Esophagus squamous epithelium (tissue), 5 donors: ENCODE data around the gene NT5DC1. TPM values are rescaled to one million over a fixed set of nuclear protein-coding genes. Genes with fewer than 3 reads are reported as not detected.

Experiments
- DNase-seq: peaks from one replicate; lab custom pipeline; 2025; lab: John Stamatoyannopoulos, UW
- H3K27ac ChIP-seq, 4 donors: fragments of 200-600 bp; sonication (generic); one replicate each; pipeline ENCODE4 v1.5.1; 2016 to 2019; ENCODE audit warnings: mild to moderate bottlenecking in 1 of 4
- H3K27me3 ChIP-seq, 4 donors: fragments of 200-600 bp; sonication (generic); 1 replicate in 3 of 4; 2 replicates in 1 of 4; pipeline versions ENCODE4 v1.5.1 to v1.6.0; 2017 to 2021; ENCODE audit warnings: antibody characterized with exemption in 1 of 4
- H3K36me3 ChIP-seq, 3 donors: fragments of 200-600 bp; sonication (generic); one replicate each; pipeline ENCODE4 v1.5.1; 2016 to 2019
- H3K4me1 ChIP-seq, 3 donors: fragments of 200-600 bp; sonication (generic); one replicate each; pipeline ENCODE4 v1.5.1; 2017 to 2019
- H3K4me3 ChIP-seq, 4 donors: fragments of 200-600 bp; sonication (generic); 1 replicate in 3 of 4; 2 replicates in 1 of 4; pipeline ENCODE4 v1.5.1; 2016 to 2019; ENCODE audit warnings: mild to moderate bottlenecking in 2 of 4, moderate library complexity in 1 of 4
- H3K9me3 ChIP-seq, 3 donors: fragments of 200-600 bp; sonication (generic); one replicate each; pipeline ENCODE4 v1.5.1; 2016 to 2019
- POLR2A ChIP-seq, 4 donors: fragments of 450-650 bp; IDR thresholded peaks; one replicate each; pipeline ENCODE4 v1.6.1; 2017; ENCODE audit warnings: antibody characterized with exemption in 4 of 4, mild to moderate bottlenecking in 4 of 4, moderate library complexity in 3 of 4
- WGBS, 2 donors: methylation state at CpG; one replicate each; pipeline ENCODE4 v1.1.5; 2018; 5-methylcytosine and 5-hydroxymethylcytosine counted together
- intact Hi-C: fragments of 100-400 bp; cut with DNase I; formaldehyde crosslinking; loops from one replicate; pipeline ENCODE4 v1.15.0; 2022
- total RNA-seq, 4 donors: library from RNA; depleted of rRNA; stranded (reverse); fragments of >200 nt; gene quantifications; one replicate each; pipeline ENCODE4 v1.1.0, GENCODE V29; 2016
- TF ChIP-seq, protein P1 (sequence below), 6 experiments: fragments of 450-650 bp in 4 of 6; fragments of 200-600 bp in 2 of 6; sonication (generic) in 2 of 6; IDR thresholded peaks; one replicate each; pipeline ENCODE4 v1.5.1; 2016 to 2019; ENCODE audit warnings: antibody characterized with exemption in 6 of 6, mild to moderate bottlenecking in 4 of 6, moderate library complexity in 4 of 6
- donor health status: DM: yes; HTN: yes; CAD: no.

Gene NT5DC1
- total RNA-seq, 4 donors from 2014 or later: 6.3 to 11.7 (median 8.3) TPM

GRCh38 chr6:116268589-116269293 lies 168.1 kb downstream of the NT5DC1 start:
- TF ChIP-seq, protein P1, sequence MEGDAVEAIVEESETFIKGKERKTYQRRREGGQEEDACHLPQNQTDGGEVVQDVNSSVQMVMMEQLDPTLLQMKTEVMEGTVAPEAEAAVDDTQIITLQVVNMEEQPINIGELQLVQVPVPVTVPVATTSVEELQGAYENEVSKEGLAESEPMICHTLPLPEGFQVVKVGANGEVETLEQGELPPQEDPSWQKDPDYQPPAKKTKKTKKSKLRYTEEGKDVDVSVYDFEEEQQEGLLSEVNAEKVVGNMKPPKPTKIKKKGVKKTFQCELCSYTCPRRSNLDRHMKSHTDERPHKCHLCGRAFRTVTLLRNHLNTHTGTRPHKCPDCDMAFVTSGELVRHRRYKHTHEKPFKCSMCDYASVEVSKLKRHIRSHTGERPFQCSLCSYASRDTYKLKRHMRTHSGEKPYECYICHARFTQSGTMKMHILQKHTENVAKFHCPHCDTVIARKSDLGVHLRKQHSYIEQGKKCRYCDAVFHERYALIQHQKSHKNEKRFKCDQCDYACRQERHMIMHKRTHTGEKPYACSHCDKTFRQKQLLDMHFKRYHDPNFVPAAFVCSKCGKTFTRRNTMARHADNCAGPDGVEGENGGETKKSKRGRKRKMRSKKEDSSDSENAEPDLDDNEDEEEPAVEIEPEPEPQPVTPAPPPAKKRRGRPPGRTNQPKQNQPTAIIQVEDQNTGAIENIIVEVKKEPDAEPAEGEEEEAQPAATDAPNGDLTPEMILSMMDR (IDR thresholded peaks at IDR 0.05): peak; percentile 58 to 94 (median 68)
- TF ChIP-seq POLR2A (IDR thresholded peaks at IDR 0.05): no peak
- WGBS, 2 donors: 31 to 34% methylated on average over 3 of the region's 3 CpGs
- Histone ChIP-seq H3K27ac (no peak overlapping the region), H3K4me3 (no peak overlapping the region), H3K4me1 (peaks cover 0 to 37% (median 0%) of the 10 kb centered on the region in 3 donors), H3K27me3 (no peaks in the 10 kb centered on the region), H3K36me3 (peaks cover 0 to 43% (median 0%) of the 10 kb centered on the region in 3 donors), H3K9me3 (no peaks in the 10 kb centered on the region)
- intact Hi-C loops: no loop called here
- DNase-seq: no peak

- TF ChIP-seq POLR2A (IDR thresholded peaks at IDR 0.05): no peak
- TF ChIP-seq, protein P1 (IDR thresholded peaks at IDR 0.05): no peak
- Histone ChIP-seq H3K27me3 (no peaks in the 10 kb centered on the region), H3K4me3 (no peak overlapping the region), H3K9me3 (no peaks in the 10 kb centered on the region), H3K27ac (no peak overlapping the region), H3K36me3 (peaks cover 0 to 52% (median 4%) of the 10 kb centered on the region in 3 donors), H3K4me1 (peaks cover 0 to 44% (median 12%) of the 10 kb centered on the region in 3 donors)
- no peak for DNase-seq
- WGBS, 2 donors: 33 to 42% methylated on average over 2 of the region's 2 CpGs
- intact Hi-C loops: no loop called here
Observed at GRCh38 chr6:116271149-116271708, 170.6 kb downstream of the NT5DC1 start.

DNA sequence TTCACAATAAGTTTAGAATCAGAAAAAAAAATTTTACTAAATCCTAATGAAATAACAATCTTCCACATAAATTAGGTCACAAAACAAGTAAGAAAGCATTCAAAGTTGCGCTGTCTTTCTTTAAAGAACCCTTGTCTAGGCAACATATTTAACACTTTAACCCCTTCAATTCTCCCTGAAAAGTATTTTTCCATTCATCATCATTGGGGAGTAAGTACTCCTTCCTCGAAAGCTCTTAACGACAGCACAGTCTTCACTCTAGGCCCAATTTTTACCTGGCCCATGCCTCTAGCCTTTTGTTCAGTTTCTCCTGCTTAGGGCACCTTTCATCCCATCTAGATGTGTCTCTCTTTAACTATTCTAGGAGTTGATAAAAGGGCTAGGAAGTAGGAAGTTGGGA lies 176.5 kb downstream of the NT5DC1 start:
- peak overlapping the region in 3 of 4 donors; percentile 23 to 99 (median 98) for H3K27ac ChIP-seq
- TF ChIP-seq POLR2A (IDR thresholded peaks at IDR 0.05): no peak
- TF ChIP-seq, protein P1 (IDR thresholded peaks at IDR 0.05): no peak
- no peak for DNase-seq
- WGBS, 2 donors: 14 to 24% methylated on average over 3 of the region's 3 CpGs
- intact Hi-C loops: no loop called here
- no peaks in the 10 kb centered on the region for H3K9me3 ChIP-seq
- peak overlapping the region; percentile 72 to 86 (median 82) for H3K4me3 ChIP-seq
- H3K4me1 ChIP-seq: peaks cover 19 to 64% (median 28%) of the 10 kb centered on the region in 3 donors
- H3K27me3 ChIP-seq: no peaks in the 10 kb centered on the region
- H3K36me3 ChIP-seq: peaks cover 0 to 33% (median 4%) of the 10 kb centered on the region in 3 donors

- peak overlapping the region; percentile 72 to 86 (median 82) for H3K4me3 ChIP-seq
Observed at GRCh38 chr6:116278481-116278829, 177.8 kb downstream of the NT5DC1 start.

More at GRCh38 chr6:116278481-116278829, 177.8 kb downstream of the NT5DC1 start:
- intact Hi-C loops: no loop called here
- Histone ChIP-seq H3K27ac (peak overlapping the region; percentile 97 to 99 (median 98)), H3K4me1 (peaks cover 19 to 64% (median 28%) of the 10 kb centered on the region in 3 donors), H3K36me3 (peaks cover 0 to 19% (median 4%) of the 10 kb centered on the region in 3 donors), H3K9me3 (no peaks in the 10 kb centered on the region), H3K27me3 (no peaks in the 10 kb centered on the region)
- WGBS, 2 donors: 35 to 44% methylated on average over 9 to 11 of the region's 11 CpGs
- DNase-seq: no peak
- TF ChIP-seq, protein P1 (IDR thresholded peaks at IDR 0.05): no peak
- no peak for TF ChIP-seq POLR2A (IDR thresholded peaks at IDR 0.05)
